HG03575 (cell line): ENCODE data around the gene S100A2.
"Not testable (repeated sequence)": the region's sequence is repeated elsewhere in the genome, so short reads cannot be mapped to it uniquely, and the experiment has no call there.

Source experiments
- ATAC-seq: cut with Tn5 transposase; IDR thresholded peaks from one replicate; pipeline ENCODE4 v1.9.1; 2021; ENCODE audit not compliant: unreplicated experiment, insufficient number of reproducible peaks, low FRiP score; ENCODE audit errors: extremely low read depth

The S100A2 gene

DNA sequence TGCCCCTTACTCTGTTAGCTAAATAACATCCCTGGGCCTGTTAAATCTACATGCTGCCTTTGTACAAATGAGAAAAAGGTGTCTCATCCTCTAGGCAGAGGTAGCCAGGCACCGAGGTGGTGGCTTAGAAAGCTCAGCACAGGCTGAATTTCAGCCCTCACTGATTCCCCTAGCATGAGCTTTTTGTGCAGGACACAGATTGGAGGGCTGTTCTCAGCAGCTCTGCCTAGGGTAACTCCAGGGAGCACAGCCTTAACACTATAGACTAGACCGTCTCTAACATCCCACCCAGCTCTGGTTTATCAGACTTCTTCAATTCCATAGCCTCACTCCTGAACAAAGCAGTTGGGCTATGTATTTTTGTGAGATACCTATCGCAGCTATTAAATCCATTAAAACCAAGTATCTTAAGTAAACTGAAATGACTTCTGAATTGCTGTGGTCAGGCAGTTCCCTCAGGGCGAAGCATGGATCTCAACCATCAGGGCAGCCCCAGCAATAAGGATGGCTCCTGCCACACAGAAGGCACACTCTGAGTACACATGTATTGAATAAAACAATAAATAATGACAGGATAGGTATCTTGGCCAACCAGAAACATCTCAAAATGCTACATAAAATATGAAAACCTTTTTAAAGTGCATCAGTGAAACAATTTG is 44.7 kb downstream of the S100A2 start:
- ATAC-seq = no peak

- not testable (repeated sequence) for ATAC-seq
Observed at GRCh38 chr1:153520137-153520691, 45.4 kb downstream of the S100A2 start.

- no peak for ATAC-seq
Observed at GRCh38 chr1:153519242-153519641, 46.4 kb downstream of the S100A2 start.

DNA sequence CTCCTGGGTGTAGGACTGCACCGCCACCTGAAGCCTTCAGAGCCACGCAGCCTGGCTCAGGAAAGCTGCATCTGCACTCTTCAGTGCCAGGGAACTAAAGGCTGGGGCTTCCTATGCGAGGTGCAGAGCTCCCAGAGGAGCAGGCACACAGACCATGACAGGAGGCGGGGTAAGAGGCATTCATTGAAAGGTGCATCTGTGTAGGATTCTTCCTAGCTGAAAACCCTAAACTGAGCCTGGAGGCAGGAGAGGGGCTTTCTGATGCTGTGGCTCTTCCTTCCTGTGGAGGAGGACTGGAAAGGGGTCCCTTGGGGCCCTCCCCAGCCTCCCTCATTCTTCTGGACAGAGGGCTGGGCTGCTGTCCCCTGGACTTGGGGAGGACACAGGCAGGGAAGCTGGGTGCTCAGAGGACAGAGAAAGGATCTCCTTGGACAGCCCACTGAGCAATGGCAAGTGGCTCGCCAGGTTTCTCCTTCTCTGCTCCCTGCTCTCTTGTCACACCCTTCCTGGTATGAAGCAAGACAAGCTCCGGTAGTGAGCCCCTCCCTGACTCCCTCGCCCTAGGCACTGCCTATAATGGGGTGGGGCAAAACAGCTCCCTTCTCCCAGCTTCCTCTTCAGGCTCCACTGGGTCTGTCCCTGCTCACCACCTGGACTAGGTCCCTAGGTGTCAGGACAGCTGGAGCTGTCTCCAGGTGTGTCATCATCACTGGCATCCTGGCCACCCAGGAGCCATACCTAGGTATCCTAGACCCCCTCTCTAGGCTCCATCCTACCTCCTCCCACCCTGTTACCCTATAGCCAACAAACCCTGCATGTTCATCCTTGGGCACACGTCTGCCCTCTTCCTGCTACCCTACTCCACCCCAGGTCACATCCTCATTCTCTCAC is 49.9 kb downstream of the S100A2 start:
- ATAC-seq = no peak

GRCh38 chr1:153513666-153514065 is 52.0 kb downstream of the S100A2 start:
- no peak for ATAC-seq

DNA sequence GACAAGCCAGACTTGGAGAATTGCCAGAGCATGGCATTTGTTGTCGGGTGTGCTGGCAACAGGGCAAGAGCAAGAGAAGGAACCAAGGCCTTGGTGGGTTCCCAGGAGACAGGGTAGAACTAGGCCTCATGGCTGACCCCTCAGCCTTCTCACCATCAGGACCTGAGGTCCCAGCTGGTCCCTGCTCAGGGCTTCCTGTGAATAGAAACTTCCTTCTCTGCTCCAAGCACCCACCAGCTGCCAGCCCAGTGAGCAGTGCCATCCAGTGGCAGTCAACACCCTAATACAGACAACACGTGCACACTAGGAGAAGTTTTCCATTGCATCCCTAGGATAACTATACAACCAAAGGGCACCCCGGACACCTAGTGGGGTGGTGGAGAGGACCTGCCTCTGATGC is 52.6 kb downstream of the S100A2 start:
- no peak for ATAC-seq
